Astrocyte of the hippocampus (primary cell): ENCODE results near the gene CFAP58.
A peak's percentile ranks its signal among the peaks of the same experiment; 100 is the strongest.

Experiments used
- DNase-seq: peaks from one replicate; pipeline ENCODE4 v3.0.0; 2011; ENCODE audit warnings: low read depth, low spot score

Gene CFAP58

DNA sequence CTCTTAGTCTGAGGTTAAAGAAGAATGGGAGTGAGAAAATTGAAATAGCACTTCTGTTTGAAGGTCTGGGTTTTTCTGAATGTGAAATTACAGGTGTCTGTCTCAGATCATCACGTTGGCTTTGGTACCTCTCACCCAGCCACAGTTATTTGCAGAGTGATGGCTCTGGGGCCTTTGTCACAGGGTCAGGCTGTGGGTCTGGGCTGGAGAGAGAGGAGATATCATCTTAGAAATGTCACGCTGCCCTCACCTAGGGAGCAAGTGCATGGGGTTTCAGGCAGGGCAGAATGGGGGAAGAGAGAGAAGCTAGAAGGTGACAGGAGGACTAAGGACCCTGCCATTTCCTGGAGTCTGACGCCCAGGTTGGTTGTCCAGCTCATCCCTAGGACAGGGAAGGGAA, 127.2 kb downstream of the CFAP58 start:
- no peak for DNase-seq

DNA sequence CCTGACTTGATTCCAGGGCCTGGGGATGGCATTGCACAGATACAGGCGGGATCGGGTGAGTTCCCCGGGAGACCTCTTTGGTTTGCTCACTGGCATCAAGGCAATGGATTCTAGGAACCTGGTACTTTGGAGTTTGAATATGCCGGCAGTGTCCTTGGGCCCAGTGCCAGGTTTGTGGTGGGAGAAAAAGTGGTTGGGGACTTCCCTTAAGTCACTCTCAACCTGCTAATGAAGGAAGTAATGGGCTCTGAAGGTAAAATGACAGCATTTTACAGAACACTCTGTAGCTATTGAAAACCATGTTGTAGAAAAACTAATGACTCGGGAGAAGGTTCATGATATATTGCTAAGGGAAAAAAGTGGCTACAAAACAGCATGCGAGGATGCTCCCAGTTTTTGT, 129.9 kb downstream of the CFAP58 start:
- no peak for DNase-seq

DNA sequence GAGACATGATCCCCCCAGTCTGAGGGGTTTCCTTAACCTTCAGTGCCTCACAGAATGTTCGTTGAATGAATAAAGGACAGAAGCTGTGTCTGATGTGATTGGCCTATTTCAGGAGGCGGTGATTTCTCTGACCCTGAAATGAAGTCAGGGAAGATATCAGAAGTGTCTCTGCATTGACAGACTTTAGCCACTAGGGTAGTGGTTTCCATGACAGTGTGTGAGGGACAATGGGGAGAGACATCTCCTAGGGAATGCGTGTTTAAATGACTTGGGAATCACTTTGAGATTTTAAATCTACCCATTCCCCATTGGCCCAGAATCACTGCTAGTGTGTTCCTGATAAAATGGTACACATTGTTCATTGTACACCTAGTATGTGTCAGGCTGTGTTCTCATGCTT, 132.0 kb downstream of the CFAP58 start:
- DNase-seq, result no peak

DNA sequence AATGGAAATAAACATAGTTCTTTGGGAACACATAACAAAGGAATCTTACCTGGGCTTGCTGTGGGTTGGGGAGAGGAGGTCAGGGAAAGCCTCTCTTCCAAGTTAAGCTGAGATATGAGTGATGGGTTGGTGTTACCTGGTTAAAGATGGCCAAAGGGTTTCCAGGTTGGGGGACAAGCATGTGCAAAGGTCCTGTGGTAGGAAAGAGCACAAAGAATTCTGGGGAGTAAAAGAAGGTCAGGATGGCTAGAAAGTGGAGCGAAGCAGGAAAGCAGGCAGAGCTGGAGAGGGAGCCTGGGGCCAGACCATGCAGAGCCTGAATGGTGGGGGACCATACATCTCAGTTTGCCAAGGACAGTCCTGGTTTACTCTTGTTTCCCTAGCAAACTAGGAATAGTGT, 133.2 kb downstream of the CFAP58 start:
- DNase-seq, result no peak

DNA sequence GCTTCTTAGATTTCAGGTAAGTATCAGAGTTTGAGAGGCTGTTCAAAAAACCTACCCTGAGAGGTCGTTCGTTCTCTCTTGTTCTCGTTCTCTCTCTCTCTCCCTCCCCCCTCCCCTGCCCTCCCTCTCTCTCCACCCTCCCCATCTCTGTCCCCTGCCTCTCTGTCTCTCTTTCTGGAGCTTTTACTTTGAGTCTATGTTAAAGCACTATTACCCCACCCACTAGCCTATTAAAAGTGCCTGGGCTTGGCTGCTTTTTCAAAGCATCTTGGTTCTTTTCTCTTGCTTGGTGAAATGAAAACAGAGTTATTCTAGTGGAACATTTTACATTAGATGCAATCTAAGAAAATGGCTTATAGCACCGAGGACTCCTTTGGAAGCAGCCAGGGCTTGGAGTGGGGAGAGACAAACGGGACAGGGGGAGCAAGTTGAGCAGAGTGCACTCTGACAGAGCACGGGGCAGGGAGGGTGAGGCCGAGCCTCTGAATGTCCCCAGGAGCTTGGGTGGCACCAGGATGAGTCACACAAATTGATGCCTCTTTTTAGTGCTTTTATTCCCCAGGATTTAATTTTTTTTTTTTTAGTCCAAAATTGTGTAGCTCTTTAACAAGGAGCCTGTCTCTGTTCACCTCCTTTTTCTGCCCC, 134.3 kb downstream of the CFAP58 start:
- peak; percentile 22 for DNase-seq

DNA sequence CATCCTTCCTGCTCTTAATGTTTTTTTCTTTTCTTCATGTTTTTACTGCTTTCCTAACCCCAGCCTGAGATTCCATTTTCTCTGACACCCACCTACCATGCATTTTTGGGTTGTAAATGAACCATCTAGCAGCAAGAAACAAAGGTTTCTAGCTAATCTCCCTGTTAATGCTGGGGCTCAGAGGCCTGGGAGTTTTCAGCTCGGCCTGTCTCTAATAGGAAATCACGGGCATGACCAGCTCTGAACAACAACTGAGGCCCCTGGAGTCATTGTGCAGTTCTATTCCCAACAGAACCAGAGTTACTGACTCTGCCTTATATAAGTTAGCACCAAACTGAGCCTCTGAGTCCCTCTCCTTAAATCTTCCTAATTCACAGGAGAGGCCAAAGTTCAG, 134.8 kb downstream of the CFAP58 start:
- DNase-seq, result peak; percentile 7

DNA sequence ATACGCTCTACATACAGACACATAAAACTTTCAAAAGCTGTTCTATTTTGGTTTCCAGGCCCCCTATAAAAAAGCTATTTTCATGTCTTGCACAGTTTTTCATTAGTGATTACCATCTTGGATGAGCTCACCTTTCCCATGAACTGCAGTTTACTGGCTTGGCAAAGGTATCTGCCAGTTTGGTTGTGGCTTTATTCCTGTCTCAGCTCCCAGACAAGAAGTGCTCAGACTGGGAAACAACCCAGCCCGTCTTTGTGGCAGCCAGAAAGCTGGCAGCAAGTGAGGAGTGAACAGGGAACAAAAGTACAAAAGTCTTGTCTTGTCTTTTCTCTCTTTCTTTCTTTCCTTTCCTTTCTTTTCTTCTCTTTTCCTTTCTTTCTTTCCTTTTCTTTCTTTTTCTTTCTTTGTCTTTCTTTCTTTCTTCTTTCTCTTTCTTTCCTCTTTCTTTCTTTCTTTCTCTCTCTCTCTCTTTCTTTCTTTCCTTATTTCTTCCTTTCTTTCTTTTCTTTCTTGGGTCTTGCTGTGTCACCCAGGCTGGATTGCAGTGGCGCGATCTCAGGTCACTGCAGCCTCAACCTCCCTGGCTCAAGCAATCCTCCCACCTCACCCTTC, 138.8 kb downstream of the CFAP58 start:
- DNase-seq, result peak; percentile 78

DNA sequence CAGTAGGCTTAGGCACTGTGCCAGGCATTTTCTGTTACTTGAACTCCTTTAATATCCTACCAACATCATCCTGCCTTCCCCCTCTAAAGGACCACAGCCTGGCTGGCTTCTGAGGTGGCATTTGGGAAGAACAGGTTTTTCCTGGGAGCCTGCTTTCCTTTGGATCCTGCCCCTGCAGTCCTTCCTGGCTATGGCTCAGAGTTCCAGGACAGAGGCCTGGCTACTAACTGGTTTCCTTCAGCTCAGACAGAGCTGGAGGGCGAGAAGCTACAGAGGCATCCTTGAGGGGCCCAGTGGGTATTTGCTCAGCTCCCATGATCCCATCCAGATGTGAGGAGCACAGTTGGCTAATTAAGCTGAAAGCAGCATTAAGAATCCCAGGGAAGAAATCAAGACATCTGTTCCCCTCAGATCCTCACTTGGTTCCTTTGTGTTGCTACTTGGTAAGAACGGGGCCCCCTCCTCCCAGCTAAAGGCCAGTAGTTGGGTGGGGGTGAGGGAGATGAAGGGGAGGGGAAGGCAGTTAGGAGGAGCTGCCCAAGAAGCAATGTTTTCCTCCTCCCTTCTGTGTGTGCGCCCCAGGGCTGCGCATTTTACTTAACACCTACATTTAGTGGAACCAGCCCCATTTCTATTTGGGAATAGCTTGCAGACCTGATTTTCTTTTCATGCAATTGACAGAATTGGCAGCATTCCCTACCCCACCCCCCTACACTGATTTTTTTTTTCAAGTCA, 144.9 kb downstream of the CFAP58 start:
- DNase-seq, result no peak

DNA sequence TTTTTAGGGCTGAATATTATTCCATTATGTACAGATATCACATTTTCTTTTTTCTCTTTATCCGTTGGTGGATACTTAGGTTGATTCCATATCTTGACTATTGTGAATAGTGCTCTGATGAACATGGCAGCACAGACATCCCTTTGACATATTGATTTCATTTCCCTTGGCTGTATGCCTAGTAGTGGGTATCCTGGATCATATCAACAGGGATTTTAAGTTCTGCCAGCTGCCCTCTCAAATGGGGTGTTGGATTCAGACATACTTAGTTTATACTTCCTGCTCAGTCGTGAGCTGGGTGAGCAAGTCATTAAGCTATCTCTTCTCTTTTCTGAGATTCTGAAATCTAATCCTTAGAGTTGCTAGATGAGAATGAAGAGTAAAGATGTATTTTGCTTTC, 147.8 kb downstream of the CFAP58 start:
- DNase-seq, result no peak

DNA sequence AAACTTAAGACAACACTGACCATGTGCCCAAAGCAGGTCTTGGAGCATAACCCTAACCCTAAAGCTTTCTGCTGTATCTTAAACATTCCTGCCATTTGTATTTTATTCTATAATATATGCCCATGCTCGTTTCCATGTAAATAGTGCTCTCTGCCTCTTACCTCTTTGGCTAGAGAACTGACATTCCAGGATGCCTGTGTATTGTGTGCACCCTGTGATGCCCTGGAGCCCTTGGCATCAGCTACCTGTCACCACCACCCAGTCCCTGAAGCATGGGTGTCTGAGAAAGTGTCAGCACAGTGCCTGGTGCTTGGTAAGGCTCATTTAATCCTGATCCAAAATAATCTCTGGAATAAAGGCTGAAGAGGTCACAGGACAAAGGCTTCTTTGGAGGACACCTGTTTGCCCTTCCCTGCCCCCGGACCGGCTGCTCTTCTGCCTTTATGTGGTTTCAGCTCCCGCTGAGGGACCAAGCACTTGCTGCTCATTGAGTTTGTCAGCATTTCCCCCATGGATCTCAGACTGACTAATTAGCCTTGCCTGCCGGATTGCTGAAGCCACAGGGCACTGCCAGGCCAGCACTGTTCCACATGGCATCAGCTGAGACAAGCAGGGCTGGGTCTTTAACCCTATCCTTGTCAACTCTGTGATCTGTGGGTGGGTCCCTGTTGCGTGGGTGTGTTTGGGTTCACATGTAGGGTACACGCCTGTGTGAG, 148.4 kb downstream of the CFAP58 start:
- DNase-seq, result no peak

DNA sequence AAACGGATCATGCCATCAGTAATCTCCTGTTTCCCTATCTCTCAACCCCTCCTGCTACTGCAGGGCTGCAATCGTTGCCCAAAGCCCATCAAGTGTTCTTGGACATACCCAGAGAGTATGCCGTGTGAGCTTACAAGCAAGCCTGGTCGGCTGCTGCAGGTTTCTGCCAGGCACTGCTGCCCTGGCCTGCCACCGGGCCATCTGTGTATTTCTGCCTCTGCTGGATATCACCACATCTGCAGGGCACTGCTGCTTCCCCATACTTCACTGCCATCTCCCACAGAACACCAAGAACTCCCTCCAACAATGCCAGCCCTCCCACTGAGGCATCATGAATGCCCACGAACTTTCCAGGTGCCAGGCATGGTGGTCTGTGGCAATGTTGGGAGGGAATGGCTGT, 149.3 kb downstream of the CFAP58 start:
- no peak for DNase-seq
